MCF 10A (cell line): ENCODE measurements around the gene CLIP3. TPM values are rescaled to one million over a fixed set of nuclear protein-coding genes. Genes with fewer than 3 reads are reported as not detected.

Source experiments
- BruUV-seq: library from RNA; stranded (reverse); fragments of 400-500 nt; replicated peaks from 2 replicates; lab custom pipeline; 2021; lab: Mats Ljungman, UMichigan
- CTCF ChIA-PET: fragments of 300-600 bp; sonication (Branson Sonifier 250); formaldehyde crosslinking; extraction: SDS; loops from one replicate; lab custom pipeline; 2021; ENCODE audit warnings: antibody characterized with exemption, inconsistent platforms; lab: Yijun Ruan, JAX
- POLR2A ChIA-PET: fragments of 300-600, 350-650 bp; sonication (Branson Sonifier 250); formaldehyde crosslinking; extraction: SDS; loops from one replicate; lab custom pipeline; 2020; ENCODE audit warnings: antibody characterized with exemption, inconsistent platforms; lab: Yijun Ruan, JAX
- DNase-seq: peaks from one replicate; pipeline ENCODE4 v3.0.0-alpha.2; 2018; ENCODE audit not compliant: unreplicated experiment
- H3K27ac Mint-ChIP-seq: one replicate; pipeline ENCODE4 v1.8.0; 2022; ENCODE audit warnings: mild to moderate bottlenecking, low read depth, mixed read lengths; ENCODE audit not compliant: unreplicated experiment
- H3K27me3 Mint-ChIP-seq: one replicate; pipeline ENCODE4 v1.8.0; 2022; ENCODE audit warnings: mixed read lengths; ENCODE audit not compliant: insufficient read depth, unreplicated experiment
- H3K36me3 Mint-ChIP-seq: one replicate; pipeline ENCODE4 v1.8.0; 2022; ENCODE audit warnings: mild to moderate bottlenecking, moderate library complexity, mixed read lengths; ENCODE audit not compliant: insufficient read depth, unreplicated experiment
- H3K4me1 Mint-ChIP-seq: one replicate; pipeline ENCODE4 v1.8.0; 2022; ENCODE audit warnings: mixed read lengths; ENCODE audit not compliant: insufficient read depth, unreplicated experiment
- H3K4me3 Mint-ChIP-seq: one replicate; pipeline ENCODE4 v1.8.0; 2022; ENCODE audit warnings: mild to moderate bottlenecking, moderate library complexity, mixed read lengths; ENCODE audit not compliant: unreplicated experiment
- H3K9me3 Mint-ChIP-seq: one replicate; pipeline ENCODE4 v1.8.0; 2022; ENCODE audit warnings: mixed read lengths; ENCODE audit not compliant: unreplicated experiment
- CTCF ChIP-seq: fragments of 200-600 bp; IDR thresholded peaks from one replicate; pipeline ENCODE4 v1.8.0; 2022; ENCODE audit warnings: antibody characterized with exemption, mild to moderate bottlenecking; ENCODE audit not compliant: unreplicated experiment
- intact Hi-C: fragments of 100-400 bp; cut with micrococcal nuclease; formaldehyde crosslinking; loops from 2 replicates; pipeline ENCODE4 v1.14.1; 2022
- total RNA-seq: library from RNA; stranded (reverse); gene quantifications from 2 replicates; pipeline ENCODE4 v1.2.3, GENCODE V29; 2022

The CLIP3 gene
- total RNA-seq, 1 experiment from 2014 or later = 1.2 TPM

GRCh38 chr19:36040495-36040894, 7.8 kb upstream of the CLIP3 start:
- Mint-ChIP-seq H3K4me1 (peaks cover 26% of the 10 kb centered on the region), H3K27me3 (no peaks in the 10 kb centered on the region), H3K27ac (peak overlapping the region; percentile 66), H3K4me3 (no peak overlapping the region), H3K36me3 (peaks cover 4% of the 10 kb centered on the region), H3K9me3 (no peaks in the 10 kb centered on the region)
- no peak for TF ChIP-seq CTCF
- no peak for DNase-seq
- BruUV-seq = no TSS peak
- ChIA-PET CTCF (no interaction called here), POLR2A (interaction anchor here (1.6 kb wide), 1 partner anchor 27 kb away, joined by 5 read pairs; the partner anchor contains the start of gene ALKBH6)
- intact Hi-C loops = no loop called here

GRCh38 chr19:36031308-36031707, 1.4 kb downstream of the CLIP3 start:
- POLR2A ChIA-PET = interaction anchor here (1.1 kb wide), 1 partner anchor 17 kb away, joined by 3 read pairs; the partner anchor contains the start of gene ALKBH6
- no peak overlapping the region for H3K4me3 Mint-ChIP-seq
- TF ChIP-seq CTCF = no peak
- intact Hi-C loops = no loop called here
- H3K27me3 Mint-ChIP-seq = no peaks in the 10 kb centered on the region
- BruUV-seq = no TSS peak
- H3K27ac Mint-ChIP-seq = peak overlapping the region; percentile 29
- H3K36me3 Mint-ChIP-seq = no peaks in the 10 kb centered on the region
- H3K9me3 Mint-ChIP-seq = no peaks in the 10 kb centered on the region
- no peaks in the 10 kb centered on the region for H3K4me1 Mint-ChIP-seq
- DNase-seq = no peak
- CTCF ChIA-PET = interaction anchor here (0.8 kb wide), 1 partner anchor 10 kb away, joined by 5 read pairs; no protein-coding TSS in a partner anchor

GRCh38 chr19:36030264-36031148, 2.2 kb downstream of the CLIP3 start:
- BruUV-seq = no TSS peak
- H3K27ac Mint-ChIP-seq = peak overlapping the region; percentile 29

More at GRCh38 chr19:36030264-36031148, 2.2 kb downstream of the CLIP3 start:
- Mint-ChIP-seq H3K4me1 (no peaks in the 10 kb centered on the region), H3K36me3 (no peaks in the 10 kb centered on the region), H3K27me3 (no peaks in the 10 kb centered on the region), H3K9me3 (no peaks in the 10 kb centered on the region), H3K4me3 (no peak overlapping the region)
- POLR2A ChIA-PET = interaction anchor here (0.5 to 1.1 kb wide), 3 partner anchors 16 to 94 kb away, joined by 3 to 4 read pairs (median 3); partner anchors contain the start of genes ALKBH6, POLR2I and TBCB
- intact Hi-C loops = no loop called here
- no peak for TF ChIP-seq CTCF
- peak; percentile 58 for DNase-seq
- CTCF ChIA-PET = interaction anchor here (0.6 kb wide), 3 partner anchors 9 to 1328 kb away, joined by 3 to 4 read pairs (median 3); no protein-coding TSS in a partner anchor
